ENCODE results near the gene WASHC3. TPM values are rescaled to one million over a fixed set of nuclear protein-coding genes. Genes with fewer than 3 reads are reported as not detected.

WASHC3 gene, protein sequence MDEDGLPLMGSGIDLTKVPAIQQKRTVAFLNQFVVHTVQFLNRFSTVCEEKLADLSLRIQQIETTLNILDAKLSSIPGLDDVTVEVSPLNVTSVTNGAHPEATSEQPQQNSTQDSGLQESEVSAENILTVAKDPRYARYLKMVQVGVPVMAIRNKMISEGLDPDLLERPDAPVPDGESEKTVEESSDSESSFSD
- total RNA-seq = 31.6 and 57.7 TPM in 2 replicates

GRCh38 chr12:102061560-102062418 lies at the start of gene WASHC3:
Gene WASHC3, minus strand, starts transcription at chr12:102061991. Its CDS starts 29 bp downstream, at chr12:102061962.

Other genes with a start within 250 kb of the WASHC3 start
- gene GNPTAB, start 231.0 kb downstream of the WASHC3 start, total RNA-seq = 12.8 and 20.0 TPM in 2 replicates
- 3.0 and 7.5 TPM in 2 replicates for gene DRAM1, start 184.4 kb downstream of the WASHC3 start, total RNA-seq
- 39.7 and 49.9 TPM in 2 replicates for gene NUP37, start 58.1 kb upstream of the WASHC3 start, total RNA-seq
- 5.8 and 10.5 TPM in 2 replicates for gene PARPBP, start 58.2 kb upstream of the WASHC3 start, total RNA-seq
- gene PMCH, start 135.8 kb upstream of the WASHC3 start, total RNA-seq = not detected in 2 replicates